Esophagus muscularis mucosa (tissue), 4 donors: Measurements from ENCODE around the gene ACBD4. TPM values are rescaled to one million over a fixed set of nuclear protein-coding genes. Genes with fewer than 3 reads are reported as not detected.

ENCODE experiments used
- DNase-seq: peaks from one replicate; pipeline ENCODE4 v3.0.0-alpha.2; 2017; ENCODE audit errors: extremely low spot score
- H3K27ac ChIP-seq, 4 donors: fragments of 200-600 bp; sonication (generic); replicated peaks in 1 of 4; 1 replicate in 3 of 4; 2 replicates in 1 of 4; pipeline ENCODE4 v1.5.1; 2016 to 2019; ENCODE audit warnings: mild to moderate bottlenecking in 1 of 4
- H3K27me3 ChIP-seq, 4 donors: fragments of 200-600 bp; sonication (generic); one replicate each; pipeline versions ENCODE4 v1.5.1 to v1.6.0; 2016 to 2019
- H3K36me3 ChIP-seq, 4 donors: fragments of 200-600 bp; sonication (generic); one replicate each; pipeline ENCODE4 v1.5.1; 2016 to 2019
- H3K4me1 ChIP-seq, 4 donors: fragments of 200-600 bp; sonication (generic); one replicate each; pipeline ENCODE4 v1.5.1; 2016 to 2019
- H3K4me3 ChIP-seq, 4 donors: fragments of 200-600 bp; sonication (generic); 1 replicate in 2 of 4; 2 replicates in 2 of 4; pipeline ENCODE4 v1.5.1; 2016 to 2019; ENCODE audit warnings: mild to moderate bottlenecking in 4 of 4, moderate library complexity in 1 of 4
- H3K9me3 ChIP-seq, 4 donors: fragments of 200-600 bp; sonication (generic); 1 replicate in 3 of 4; 2 replicates in 1 of 4; pipeline ENCODE4 v1.5.1; 2016 to 2019
- CTCF ChIP-seq, 3 experiments: fragments of 200-600 bp in 2 of 3; fragments of 450-650 bp in 1 of 3; sonication (generic) in 2 of 3; IDR thresholded peaks; one replicate each; pipeline ENCODE4 v1.5.1; 2017 to 2019; ENCODE audit warnings: antibody characterized with exemption in 3 of 3, mild to moderate bottlenecking in 2 of 3, moderate library complexity in 1 of 3
- EP300 ChIP-seq: sonication (generic); formaldehyde crosslinking; IDR thresholded peaks from one replicate; pipeline ENCODE4 v1.6.1; 2017; ENCODE audit warnings: antibody characterized with exemption
- POLR2A ChIP-seq: fragments of 450-650 bp; IDR thresholded peaks from one replicate; pipeline ENCODE4 v1.6.1; 2017; ENCODE audit warnings: antibody characterized with exemption, moderate library complexity, mild to moderate bottlenecking, low read depth
- POLR2AphosphoS5 ChIP-seq, 2 donors: sonication (generic); formaldehyde crosslinking; IDR thresholded peaks; one replicate each; pipeline ENCODE4 v1.6.1; 2017; ENCODE audit warnings: antibody characterized with exemption in 2 of 2
- WGBS: methylation state at CpG from one replicate; pipeline ENCODE4 v1.1.5; 2018; 5-methylcytosine and 5-hydroxymethylcytosine counted together
- intact Hi-C: fragments of 100-400 bp; cut with DNase I; formaldehyde crosslinking; loops from one replicate; pipeline ENCODE4 v1.15.1; 2023
- total RNA-seq, 4 donors: library from RNA; depleted of rRNA; stranded (reverse); fragments of >200 nt; gene quantifications; one replicate each; pipeline versions ENCODE4 v1.1.0 to v1.2.1, GENCODE V29; 2016

Gene ACBD4
- total RNA-seq, 4 donors from 2014 or later: 20.9 to 34.8 (median 23.5) TPM

GRCh38 chr17:45146166-45146565 lies 10.7 kb downstream of the ACBD4 start:
- Histone ChIP-seq H3K36me3 (peaks cover 0 to 2% (median 0%) of the 10 kb centered on the region in 4 donors), H3K9me3 (no peaks in the 10 kb centered on the region), H3K27ac (peak overlapping the region; percentile 96 to 100 (median 98)), H3K4me3 (no peak overlapping the region), H3K27me3 (no peaks in the 10 kb centered on the region), H3K4me1 (peaks cover 42 to 57% (median 51%) of the 10 kb centered on the region in 4 donors)
- no peak for TF ChIP-seq POLR2AphosphoS5 (IDR thresholded peaks at IDR 0.05)
- TF ChIP-seq POLR2A: no peak
- no peak for TF ChIP-seq CTCF (IDR thresholded peaks at IDR 0.05)
- TF ChIP-seq EP300: no peak
- WGBS: 94% methylated on average over 10 of the region's 10 CpGs
- intact Hi-C loops: no loop called here
- DNase-seq: no peak

GRCh38 chr17:45146592-45146889 lies 11.1 kb downstream of the ACBD4 start:
- WGBS: 72% methylated on average over 4 of the region's 4 CpGs
- Histone ChIP-seq H3K4me3 (peak overlapping the region; percentile 68 to 83 (median 75)), H3K4me1 (peaks cover 46 to 60% (median 55%) of the 10 kb centered on the region in 4 donors)

GRCh38 chr17:45146890-45147580 lies 11.5 kb downstream of the ACBD4 start:
- TF ChIP-seq EP300: no peak
- peak; percentile 67 to 81 for TF ChIP-seq POLR2AphosphoS5 (IDR thresholded peaks at IDR 0.05)
- Histone ChIP-seq H3K9me3 (no peaks in the 10 kb centered on the region), H3K36me3 (no peaks in the 10 kb centered on the region), H3K4me3 (peak overlapping the region; percentile 68 to 83 (median 75)), H3K4me1 (peaks cover 51 to 65% (median 59%) of the 10 kb centered on the region in 4 donors), H3K27ac (peak overlapping the region; percentile 96 to 100 (median 98)), H3K27me3 (no peaks in the 10 kb centered on the region)
- intact Hi-C loops: no loop called here
- DNase-seq: no peak
- WGBS: 18% methylated on average over 8 of the region's 29 CpGs

More at GRCh38 chr17:45146592-45146889, 11.1 kb downstream of the ACBD4 start:
- TF ChIP-seq EP300 (no peak), POLR2A (no peak), CTCF (IDR thresholded peaks at IDR 0.05) (no peak), POLR2AphosphoS5 (IDR thresholded peaks at IDR 0.05) (no peak)
- H3K9me3 ChIP-seq: no peaks in the 10 kb centered on the region
- no peaks in the 10 kb centered on the region for H3K27me3 ChIP-seq
- H3K27ac ChIP-seq: peak overlapping the region; percentile 96 to 100 (median 98)
- intact Hi-C loops: no loop called here
- H3K36me3 ChIP-seq: no peaks in the 10 kb centered on the region
- no peak for DNase-seq

GRCh38 chr17:45147581-45148182 lies 12.2 kb downstream of the ACBD4 start:
- Histone ChIP-seq H3K9me3 (no peaks in the 10 kb centered on the region), H3K36me3 (no peaks in the 10 kb centered on the region), H3K4me3 (peak overlapping the region; percentile 68 to 83 (median 75)), H3K27ac (peak overlapping the region; percentile 96 to 100 (median 98)), H3K27me3 (no peaks in the 10 kb centered on the region), H3K4me1 (peaks cover 54 to 72% (median 66%) of the 10 kb centered on the region in 4 donors)
- TF ChIP-seq EP300: no peak
- no peak for TF ChIP-seq CTCF (IDR thresholded peaks at IDR 0.05)
- peak; percentile 60 to 78 for TF ChIP-seq POLR2AphosphoS5 (IDR thresholded peaks at IDR 0.05)
- TF ChIP-seq POLR2A: no peak
- no peak for DNase-seq
- intact Hi-C loops: no loop called here
- under 1% methylated on average over 36 of the region's 38 CpGs for WGBS

GRCh38 chr17:45148183-45149036 lies 12.9 kb downstream of the ACBD4 start, which contains the start of gene HEXIM1:
Gene HEXIM1, plus strand, starts transcription at chr17:45148475. Its CDS starts 716 bp downstream, at chr17:45149191.
- TF ChIP-seq POLR2AphosphoS5 (IDR thresholded peaks at IDR 0.05) (peak; percentile 99 to 100), POLR2A (peak; percentile 99), CTCF (IDR thresholded peaks at IDR 0.05) (peak in 1 of 3 experiments; percentile 21), EP300 (no peak)
- DNase-seq: peak; percentile 100
- H3K27ac ChIP-seq: peak within 1 kb of the TSS; percentile 96 to 100 (median 98)
- H3K4me3 ChIP-seq: peak within 1 kb of the TSS; percentile 68 to 83 (median 75)
- no peaks in the 10 kb centered on the region for H3K9me3 ChIP-seq
- H3K4me1 ChIP-seq: peaks cover 49 to 70% (median 66%) of the 10 kb centered on the region in 4 donors
- WGBS: under 1% methylated on average over 58 of the region's 58 CpGs
- intact Hi-C loops: no loop called here
- H3K27me3 ChIP-seq: no peaks in the 10 kb centered on the region
- H3K36me3 ChIP-seq: no peaks in the 10 kb centered on the region
